OCI-LY7 (cell line): ENCODE data around the gene PRCD. TPM values are rescaled to one million over a fixed set of nuclear protein-coding genes. Genes with fewer than 3 reads are reported as not detected.

Experiments
- BruUV-seq: library from RNA; stranded (reverse); fragments of 400-500 nt; replicated peaks from 2 replicates; lab custom pipeline; 2021; lab: Mats Ljungman, UMichigan
- CTCF ChIA-PET: fragments of 300-600 bp; sonication (Branson Sonifier 250); formaldehyde crosslinking; loops from one replicate; lab custom pipeline; 2022; ENCODE audit warnings: antibody characterized with exemption; ENCODE audit not compliant: unreplicated experiment; lab: Charles Lee
- POLR2A ChIA-PET: fragments of 300-600 bp; sonication (Branson Sonifier 250); formaldehyde crosslinking; loops from one replicate; lab custom pipeline; 2022; ENCODE audit warnings: antibody characterized with exemption; lab: Charles Lee
- DNase-seq: peaks from one replicate; pipeline ENCODE4 v3.0.0-alpha.2; 2015; ENCODE audit warnings: low spot score
- H2AFZ ChIP-seq: fragments of 200-600 bp; sonication (generic), shearing (Covaris generic); 2 replicates; pipeline ENCODE4 v1.6.1; 2014; ENCODE audit warnings: mild to moderate bottlenecking, antibody characterized with exemption, low read length, moderate library complexity
- H3K27ac ChIP-seq: fragments of 200-600 bp; sonication (generic); 2 replicates; pipeline ENCODE4 v1.5.1; 2014; ENCODE audit warnings: mixed run types, low read depth, mild to moderate bottlenecking, moderate library complexity, low read length, inconsistent platforms; ENCODE audit not compliant: poor library complexity, severe bottlenecking
- H3K36me3 ChIP-seq: fragments of 200-600 bp; sonication (generic); 2 replicates; pipeline ENCODE4 v1.6.1; 2014; ENCODE audit warnings: mild to moderate bottlenecking, antibody characterized with exemption, low read length, moderate library complexity, mixed read lengths; ENCODE audit not compliant: insufficient read depth
- H3K4me1 ChIP-seq: fragments of 200-600 bp; sonication (generic); 2 replicates; pipeline ENCODE4 v1.5.1; 2014; ENCODE audit warnings: mild to moderate bottlenecking, low read length; ENCODE audit not compliant: insufficient read depth, poor library complexity, severe bottlenecking
- H3K4me2 ChIP-seq: fragments of 200-600 bp; sonication (generic); 2 replicates; pipeline ENCODE4 v1.6.1; 2014; ENCODE audit warnings: mild to moderate bottlenecking, low read length
- H3K4me3 ChIP-seq: fragments of 200-600 bp; sonication (generic); 2 replicates; pipeline ENCODE4 v1.5.1; 2014; ENCODE audit warnings: mild to moderate bottlenecking, low read depth, low read length; ENCODE audit not compliant: poor library complexity, severe bottlenecking
- H3K79me2 ChIP-seq: fragments of 200-600 bp; sonication (generic); 2 replicates; pipeline ENCODE4 v1.6.1; 2016; ENCODE audit warnings: low read depth, mild to moderate bottlenecking, low read length, moderate library complexity, mixed read lengths; ENCODE audit not compliant: insufficient read depth
- H3K9me2 ChIP-seq: fragments of 200-600 bp; sonication (generic); 2 replicates; pipeline ENCODE4 v1.6.1; 2016; ENCODE audit warnings: mild to moderate bottlenecking, low read length, mixed read lengths; ENCODE audit not compliant: insufficient read depth
- H3K9me3 ChIP-seq: fragments of 200-600 bp; sonication (generic); 2 replicates; pipeline ENCODE4 v1.6.1; 2014; ENCODE audit warnings: mild to moderate bottlenecking, mixed run types, low read length, mixed read lengths
- H4K20me1 ChIP-seq: fragments of 200-600 bp; sonication (generic); 2 replicates; pipeline ENCODE4 v1.6.1; 2014; ENCODE audit warnings: mild to moderate bottlenecking, antibody characterized with exemption, low read length, moderate library complexity, mixed read lengths; ENCODE audit not compliant: insufficient read depth
- EZH2phosphoT487 ChIP-seq: fragments of 200-600 bp; sonication (generic); IDR thresholded peaks from 2 replicates; pipeline ENCODE4 v1.6.1; 2018; ENCODE audit warnings: low read depth, borderline replicate concordance, mild to moderate bottlenecking, mixed run types, antibody characterized with exemption, low read length, moderate library complexity, mixed read lengths
- intact Hi-C: fragments of 100-400 bp; cut with micrococcal nuclease; formaldehyde crosslinking; loops from one replicate; pipeline ENCODE4 v1.10.0; 2022; ENCODE audit not compliant: unreplicated experiment
- small RNA-seq: library from RNA; depleted of rRNA; stranded (forward); fragments of <200 nt; gene quantifications from one replicate; pipeline ENCODE3, GENCODE V24; 2014
- total RNA-seq, 2 experiments: library from RNA; depleted of rRNA in 1 of 2; stranded (reverse); fragments of >200 nt in 1 of 2; shearing (Covaris generic) in 1 of 2; gene quantifications; 2 replicates each; pipeline ENCODE4 v1.2.3, GENCODE V29; 2014 to 2022
- TF ChIP-seq, protein P1 (sequence below): fragments of 200-600 bp; sonication (generic); conservative IDR thresholded peaks from 2 replicates; pipeline ENCODE4 v1.5.1; 2014; ENCODE audit warnings: mild to moderate bottlenecking, antibody characterized with exemption, low read length, moderate library complexity, mixed read lengths

The PRCD gene
- total RNA-seq, 2 experiments from 2014 or later, result 5.7 to 15.9 TPM

DNA sequence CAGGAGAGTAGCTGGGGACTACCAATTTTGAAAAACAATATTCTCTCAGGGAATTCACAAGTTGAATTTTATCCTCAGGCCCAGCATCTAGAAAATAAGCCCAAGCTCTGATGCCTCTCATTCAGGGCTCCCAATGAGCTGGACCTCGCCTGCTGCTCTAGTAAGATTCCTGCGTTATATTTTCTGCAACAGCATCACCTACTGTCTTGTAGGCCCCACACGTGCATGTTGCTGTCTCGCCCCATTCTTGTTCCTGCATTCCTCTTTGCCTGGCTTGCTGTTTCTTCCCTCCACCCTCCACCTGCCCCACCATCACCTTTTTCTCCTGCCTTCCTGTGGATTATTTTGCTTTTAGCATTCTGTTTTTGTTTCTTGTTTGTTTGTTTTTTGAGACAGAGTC is 54.1 kb downstream of the PRCD start:
- Histone ChIP-seq H3K79me2 (no peaks in the 10 kb centered on the region), H4K20me1 (no peaks in the 10 kb centered on the region), H3K9me2 (no peaks in the 10 kb centered on the region), H3K4me3 (no peak overlapping the region), H3K27ac (no peak overlapping the region), H2AFZ (no peak overlapping the region), H3K4me1 (no peaks in the 10 kb centered on the region), H3K9me3 (no peaks in the 10 kb centered on the region), H3K36me3 (no peaks in the 10 kb centered on the region), H3K4me2 (no peak overlapping the region)
- intact Hi-C loops, result no loop called here
- no peak for DNase-seq
- TF ChIP-seq, protein P1, sequence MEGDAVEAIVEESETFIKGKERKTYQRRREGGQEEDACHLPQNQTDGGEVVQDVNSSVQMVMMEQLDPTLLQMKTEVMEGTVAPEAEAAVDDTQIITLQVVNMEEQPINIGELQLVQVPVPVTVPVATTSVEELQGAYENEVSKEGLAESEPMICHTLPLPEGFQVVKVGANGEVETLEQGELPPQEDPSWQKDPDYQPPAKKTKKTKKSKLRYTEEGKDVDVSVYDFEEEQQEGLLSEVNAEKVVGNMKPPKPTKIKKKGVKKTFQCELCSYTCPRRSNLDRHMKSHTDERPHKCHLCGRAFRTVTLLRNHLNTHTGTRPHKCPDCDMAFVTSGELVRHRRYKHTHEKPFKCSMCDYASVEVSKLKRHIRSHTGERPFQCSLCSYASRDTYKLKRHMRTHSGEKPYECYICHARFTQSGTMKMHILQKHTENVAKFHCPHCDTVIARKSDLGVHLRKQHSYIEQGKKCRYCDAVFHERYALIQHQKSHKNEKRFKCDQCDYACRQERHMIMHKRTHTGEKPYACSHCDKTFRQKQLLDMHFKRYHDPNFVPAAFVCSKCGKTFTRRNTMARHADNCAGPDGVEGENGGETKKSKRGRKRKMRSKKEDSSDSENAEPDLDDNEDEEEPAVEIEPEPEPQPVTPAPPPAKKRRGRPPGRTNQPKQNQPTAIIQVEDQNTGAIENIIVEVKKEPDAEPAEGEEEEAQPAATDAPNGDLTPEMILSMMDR, result 0 out of 2 replicates have a peak, but pooled peaks have one; percentile 22
- TF ChIP-seq EZH2phosphoT487, result no peak
- CTCF ChIA-PET, result no interaction called here
- no TSS peak for BruUV-seq
- POLR2A ChIA-PET, result interaction anchor here (0.5 to 0.9 kb wide), 2 partner anchors 27 to 74 kb away, joined by 3 read pairs; no protein-coding TSS in a partner anchor

DNA sequence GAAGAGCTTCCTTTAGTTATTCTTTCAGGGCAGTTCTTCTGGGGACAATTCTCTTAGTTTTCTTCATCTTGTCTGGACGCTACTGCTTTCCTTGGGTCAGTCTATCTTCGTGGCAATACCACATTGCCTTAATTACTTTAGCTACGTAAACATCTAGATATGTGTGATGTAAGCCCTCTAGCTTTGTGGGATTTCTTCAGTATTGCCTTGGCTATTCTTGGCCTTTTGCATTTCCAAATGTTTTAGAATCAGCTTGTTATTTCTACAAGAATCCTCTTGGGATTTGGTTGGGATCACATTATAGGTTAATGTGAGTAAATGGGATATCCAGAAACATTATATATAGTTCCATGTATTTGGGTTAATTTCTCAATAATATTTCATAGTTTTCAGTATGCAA is 54.8 kb downstream of the PRCD start:
- DNase-seq, result no peak
- intact Hi-C loops, result no loop called here
- no TSS peak for BruUV-seq

More for the DNA sequence above, 54.8 kb downstream of the PRCD start:
- H3K4me3 ChIP-seq, result no peak overlapping the region
- no peaks in the 10 kb centered on the region for H3K9me3 ChIP-seq
- no peaks in the 10 kb centered on the region for H3K36me3 ChIP-seq
- no peaks in the 10 kb centered on the region for H3K79me2 ChIP-seq
- ChIA-PET POLR2A (interaction anchor here (0.6 kb wide), 1 partner anchor 91 kb away, joined by 3 read pairs; no protein-coding TSS in a partner anchor), CTCF (interaction anchor here (0.6 kb wide), 1 partner anchor 221 kb away, joined by 5 read pairs; no protein-coding TSS in a partner anchor)
- no peak for TF ChIP-seq EZH2phosphoT487
- TF ChIP-seq, protein P1, result no peak
- H3K27ac ChIP-seq, result no peak overlapping the region
- H2AFZ ChIP-seq, result no peak overlapping the region
- no peaks in the 10 kb centered on the region for H4K20me1 ChIP-seq
- H3K9me2 ChIP-seq, result no peaks in the 10 kb centered on the region
- no peak overlapping the region for H3K4me2 ChIP-seq
- no peaks in the 10 kb centered on the region for H3K4me1 ChIP-seq

Small RNA genes lying within 50 kb of the gene (small RNA-seq; reads per million reads assigned to genes)
- gene SNORD1A (not detected), gene SNORD1B (136 reads per million, percentile 99 among the genes with 10 or more reads in this experiment)

Other genes with a start within 250 kb of the PRCD start
- 6.7 and 9.4 TPM in 2 replicates for gene QRICH2, start 231.8 kb upstream of the PRCD start, total RNA-seq (2014; rRNA removed; shearing (Covaris generic))
- gene QRICH2, start 231.8 kb upstream of the PRCD start, total RNA-seq (2022), result 5.7 and 7.2 TPM in 2 replicates
- gene PRPSAP1, start 186.1 kb upstream of the PRCD start, total RNA-seq (2014; rRNA removed; shearing (Covaris generic)), result 52.6 and 53.3 TPM in 2 replicates
- 111 and 130 TPM in 2 replicates for gene PRPSAP1, start 186.1 kb upstream of the PRCD start, total RNA-seq (2022)
- 0.28 and 0.36 TPM in 2 replicates for gene SPHK1, start 155.4 kb upstream of the PRCD start, total RNA-seq (2014; rRNA removed; shearing (Covaris generic))
- 0.22 and 0.78 TPM in 2 replicates for gene SPHK1, start 155.4 kb upstream of the PRCD start, total RNA-seq (2022)
- gene UBE2O, start 86.9 kb upstream of the PRCD start, total RNA-seq (2014; rRNA removed; shearing (Covaris generic)), result 43.4 and 55.1 TPM in 2 replicates
- 71.0 and 79.6 TPM in 2 replicates for gene UBE2O, start 86.9 kb upstream of the PRCD start, total RNA-seq (2022)
- gene AANAT, start 72.4 kb upstream of the PRCD start, total RNA-seq (2014; rRNA removed; shearing (Covaris generic)), result not detected in 2 replicates
- not detected in 2 replicates for gene AANAT, start 72.4 kb upstream of the PRCD start, total RNA-seq (2022)
- 122 and 144 TPM in 2 replicates for gene RHBDF2, start 38.6 kb upstream of the PRCD start, total RNA-seq (2014; rRNA removed; shearing (Covaris generic))
- 158 and 173 TPM in 2 replicates for gene RHBDF2, start 38.6 kb upstream of the PRCD start, total RNA-seq (2022)
- gene CYGB, start 2.3 kb upstream of the PRCD start, total RNA-seq (2014; rRNA removed; shearing (Covaris generic)), result 0.33 and 0.57 TPM in 2 replicates
- gene CYGB, start 2.3 kb upstream of the PRCD start, total RNA-seq (2022), result 0.22 and 0.44 TPM in 2 replicates
- not detected in 2 replicates for gene ST6GALNAC2, start 45.8 kb downstream of the PRCD start, total RNA-seq (2014; rRNA removed; shearing (Covaris generic))
- not detected in 2 replicates for gene ST6GALNAC2, start 45.8 kb downstream of the PRCD start, total RNA-seq (2022)
- not detected in 2 replicates for gene ST6GALNAC1, start 103.7 kb downstream of the PRCD start, total RNA-seq (2014; rRNA removed; shearing (Covaris generic))
- gene ST6GALNAC1, start 103.7 kb downstream of the PRCD start, total RNA-seq (2022), result not detected in 2 replicates
- gene MXRA7, start 170.9 kb downstream of the PRCD start, total RNA-seq (2014; rRNA removed; shearing (Covaris generic)), result 1.1 and 1.6 TPM in 2 replicates
- gene MXRA7, start 170.9 kb downstream of the PRCD start, total RNA-seq (2022), result 4.9 and 5.3 TPM in 2 replicates
- gene JMJD6, start 186.6 kb downstream of the PRCD start, total RNA-seq (2014; rRNA removed; shearing (Covaris generic)), result 39.9 and 41.2 TPM in 2 replicates
- gene JMJD6, start 186.6 kb downstream of the PRCD start, total RNA-seq (2022), result 46.0 and 71.2 TPM in 2 replicates
- 91.8 and 93.7 TPM in 2 replicates for gene METTL23, start 186.8 kb downstream of the PRCD start, total RNA-seq (2014; rRNA removed; shearing (Covaris generic))
- 82.7 and 102 TPM in 2 replicates for gene METTL23, start 186.8 kb downstream of the PRCD start, total RNA-seq (2022)
- gene SRSF2, start 197.3 kb downstream of the PRCD start, total RNA-seq (2014; rRNA removed; shearing (Covaris generic)), result 1,143 and 2,207 TPM in 2 replicates
- gene SRSF2, start 197.3 kb downstream of the PRCD start, total RNA-seq (2022), result 619 and 683 TPM in 2 replicates
- 52.6 and 55.1 TPM in 2 replicates for gene MFSD11, start 198.1 kb downstream of the PRCD start, total RNA-seq (2014; rRNA removed; shearing (Covaris generic))
- 63.1 and 68.4 TPM in 2 replicates for gene MFSD11, start 198.1 kb downstream of the PRCD start, total RNA-seq (2022)